Mesothelial cell of epicardium (in vitro differentiated cells): ENCODE results near the gene PLEKHG4. TPM values are rescaled to one million over a fixed set of nuclear protein-coding genes. Genes with fewer than 3 reads are reported as not detected.

ENCODE experiments used
- DNase-seq, 2 experiments: peaks; one replicate each; pipeline ENCODE4 v3.0.0; 2021; ENCODE audit warnings: low spot score in 2 of 2; ENCODE audit not compliant: unreplicated experiment in 2 of 2
- H3K27ac Mint-ChIP-seq: 2 replicates; pipeline ENCODE4 v1.8.0; 2021; ENCODE audit warnings: mixed read lengths
- H3K27me3 Mint-ChIP-seq: 2 replicates; pipeline ENCODE4 v1.8.0; 2021; ENCODE audit warnings: low read depth, mixed read lengths
- H3K36me3 Mint-ChIP-seq: 2 replicates; pipeline ENCODE4 v1.8.0; 2021; ENCODE audit warnings: mixed read lengths
- H3K4me1 Mint-ChIP-seq: 2 replicates; pipeline ENCODE4 v1.8.0; 2021; ENCODE audit warnings: mixed read lengths
- H3K4me3 Mint-ChIP-seq: 2 replicates; pipeline ENCODE4 v1.8.0; 2021; ENCODE audit warnings: mild to moderate bottlenecking, moderate library complexity, mixed read lengths
- H3K9me3 Mint-ChIP-seq: 2 replicates; pipeline ENCODE4 v1.8.0; 2021; ENCODE audit warnings: mixed read lengths
- total RNA-seq: library from RNA; stranded (reverse); gene quantifications from 3 replicates; pipeline ENCODE4 v1.2.1, GENCODE V29; 2021
- TF ChIP-seq, protein P1 (sequence below): fragments of 200-600 bp; sonication (generic); IDR thresholded peaks from one replicate; pipeline ENCODE4 v1.5.0; 2021; ENCODE audit warnings: antibody characterized with exemption; ENCODE audit not compliant: unreplicated experiment

The PLEKHG4 gene
- total RNA-seq, 1 donor from 2014 or later: 15.4 TPM

DNA sequence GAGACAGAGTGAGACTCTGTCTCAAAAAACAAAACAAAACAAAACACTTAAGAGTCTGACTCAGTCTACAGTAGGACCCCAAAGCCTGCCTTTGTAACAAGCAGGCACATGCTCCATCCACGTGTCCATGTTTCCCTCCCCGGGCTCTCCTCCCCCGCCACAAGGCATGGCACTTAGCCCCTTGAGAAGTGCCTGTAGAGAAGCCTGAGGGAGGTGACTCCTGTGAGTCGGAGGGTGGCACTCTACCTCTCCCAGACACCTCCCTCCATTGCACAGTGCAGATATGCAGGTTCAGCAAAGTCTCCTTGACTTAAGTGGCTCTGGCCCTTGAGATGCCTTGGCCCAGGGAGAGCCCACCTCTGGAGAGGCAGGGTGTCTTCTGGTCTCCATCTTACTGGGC is 38.8 kb upstream of the PLEKHG4 start:
- no peaks in the 10 kb centered on the region for H3K9me3 Mint-ChIP-seq
- no peak for DNase-seq
- H3K27ac Mint-ChIP-seq: no peak overlapping the region
- peaks cover 8% of the 10 kb centered on the region for H3K4me1 Mint-ChIP-seq
- TF ChIP-seq, protein P1, sequence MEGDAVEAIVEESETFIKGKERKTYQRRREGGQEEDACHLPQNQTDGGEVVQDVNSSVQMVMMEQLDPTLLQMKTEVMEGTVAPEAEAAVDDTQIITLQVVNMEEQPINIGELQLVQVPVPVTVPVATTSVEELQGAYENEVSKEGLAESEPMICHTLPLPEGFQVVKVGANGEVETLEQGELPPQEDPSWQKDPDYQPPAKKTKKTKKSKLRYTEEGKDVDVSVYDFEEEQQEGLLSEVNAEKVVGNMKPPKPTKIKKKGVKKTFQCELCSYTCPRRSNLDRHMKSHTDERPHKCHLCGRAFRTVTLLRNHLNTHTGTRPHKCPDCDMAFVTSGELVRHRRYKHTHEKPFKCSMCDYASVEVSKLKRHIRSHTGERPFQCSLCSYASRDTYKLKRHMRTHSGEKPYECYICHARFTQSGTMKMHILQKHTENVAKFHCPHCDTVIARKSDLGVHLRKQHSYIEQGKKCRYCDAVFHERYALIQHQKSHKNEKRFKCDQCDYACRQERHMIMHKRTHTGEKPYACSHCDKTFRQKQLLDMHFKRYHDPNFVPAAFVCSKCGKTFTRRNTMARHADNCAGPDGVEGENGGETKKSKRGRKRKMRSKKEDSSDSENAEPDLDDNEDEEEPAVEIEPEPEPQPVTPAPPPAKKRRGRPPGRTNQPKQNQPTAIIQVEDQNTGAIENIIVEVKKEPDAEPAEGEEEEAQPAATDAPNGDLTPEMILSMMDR: no peak
- H3K4me3 Mint-ChIP-seq: no peak overlapping the region
- H3K36me3 Mint-ChIP-seq: peaks cover 14% of the 10 kb centered on the region
- no peaks in the 10 kb centered on the region for H3K27me3 Mint-ChIP-seq

DNA sequence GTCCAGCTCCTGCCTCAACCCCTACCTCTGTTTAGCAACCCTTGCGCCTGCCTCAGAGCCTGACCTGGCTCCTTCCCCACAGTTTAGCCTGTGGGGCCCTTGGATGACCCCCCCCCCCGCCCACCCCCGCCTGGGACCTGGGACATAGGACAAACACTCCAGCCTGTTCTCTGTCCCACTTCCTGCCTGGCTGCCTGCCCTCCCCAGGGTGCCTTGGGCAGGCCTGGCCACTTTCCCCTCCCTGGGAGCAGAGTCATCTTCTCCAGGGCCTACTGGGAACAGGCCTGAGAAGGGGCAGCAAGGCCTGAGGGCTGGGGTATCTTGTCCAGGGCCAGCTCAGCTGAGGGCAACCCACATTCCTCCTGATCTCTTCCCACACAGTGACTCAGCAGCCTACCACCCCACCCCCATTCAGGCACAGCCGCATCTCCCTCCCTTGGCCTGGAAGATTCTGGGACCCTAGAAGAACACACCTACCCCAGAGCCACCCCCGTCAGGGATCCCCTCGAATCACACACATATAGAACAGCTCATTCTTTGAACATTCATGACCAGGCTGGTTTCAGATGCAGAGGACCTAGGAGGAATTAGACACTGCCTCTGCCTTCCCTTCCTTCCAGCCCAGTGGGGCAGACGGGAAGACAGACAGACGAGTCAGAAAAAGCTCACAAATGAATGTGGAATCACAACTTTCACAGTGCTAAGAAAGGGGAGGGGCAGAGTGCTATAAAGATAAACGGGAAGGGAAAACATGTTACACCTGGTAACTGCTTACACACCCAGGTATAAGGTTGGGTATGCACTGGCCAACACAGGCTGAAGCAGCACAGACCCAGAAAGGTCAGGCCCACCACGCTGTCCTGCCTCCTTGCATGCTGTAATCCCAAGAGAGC is 38.1 kb upstream of the PLEKHG4 start:
- H3K9me3 Mint-ChIP-seq: no peaks in the 10 kb centered on the region
- H3K36me3 Mint-ChIP-seq: peaks cover 9% of the 10 kb centered on the region
- peaks cover 8% of the 10 kb centered on the region for H3K4me1 Mint-ChIP-seq
- H3K4me3 Mint-ChIP-seq: no peak overlapping the region
- DNase-seq: no peak
- H3K27ac Mint-ChIP-seq: peak overlapping the region; percentile 85
- no peaks in the 10 kb centered on the region for H3K27me3 Mint-ChIP-seq
- TF ChIP-seq, protein P1: no peak

DNA sequence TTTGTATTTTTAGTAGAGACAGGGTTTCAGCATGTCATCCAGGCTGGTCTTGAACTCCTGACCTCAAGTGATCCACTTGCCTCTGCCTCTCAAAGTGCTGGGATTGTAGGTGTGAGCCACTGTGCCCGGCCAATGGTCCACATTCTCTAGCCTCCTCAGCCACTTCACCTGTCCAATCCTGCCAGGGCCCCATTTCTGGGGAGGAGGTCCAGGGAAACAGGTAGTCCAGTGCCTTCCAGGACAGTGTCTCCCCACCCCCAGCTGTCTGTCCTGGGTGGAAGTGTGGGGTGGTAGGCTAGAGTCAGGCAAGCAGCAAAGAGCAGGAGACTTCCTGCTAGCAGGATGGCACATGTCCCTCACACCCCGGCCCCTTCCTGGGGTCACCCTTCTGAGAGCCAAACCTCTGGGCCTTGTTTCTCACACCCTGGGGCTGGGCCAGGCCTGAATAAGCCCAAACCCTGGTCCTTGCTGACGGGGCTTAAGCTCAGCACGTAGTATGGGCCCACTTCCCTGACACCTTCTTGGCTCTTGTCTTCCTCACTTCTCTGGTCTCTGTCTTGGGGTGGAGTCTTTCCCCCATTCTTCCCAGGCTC is 37.1 kb upstream of the PLEKHG4 start:
- Mint-ChIP-seq H3K4me1 (peaks cover 8% of the 10 kb centered on the region), H3K36me3 (peaks cover 3% of the 10 kb centered on the region), H3K27ac (no peak overlapping the region), H3K9me3 (no peaks in the 10 kb centered on the region), H3K27me3 (no peaks in the 10 kb centered on the region), H3K4me3 (no peak overlapping the region)
- TF ChIP-seq, protein P1: no peak
- no peak for DNase-seq

DNA sequence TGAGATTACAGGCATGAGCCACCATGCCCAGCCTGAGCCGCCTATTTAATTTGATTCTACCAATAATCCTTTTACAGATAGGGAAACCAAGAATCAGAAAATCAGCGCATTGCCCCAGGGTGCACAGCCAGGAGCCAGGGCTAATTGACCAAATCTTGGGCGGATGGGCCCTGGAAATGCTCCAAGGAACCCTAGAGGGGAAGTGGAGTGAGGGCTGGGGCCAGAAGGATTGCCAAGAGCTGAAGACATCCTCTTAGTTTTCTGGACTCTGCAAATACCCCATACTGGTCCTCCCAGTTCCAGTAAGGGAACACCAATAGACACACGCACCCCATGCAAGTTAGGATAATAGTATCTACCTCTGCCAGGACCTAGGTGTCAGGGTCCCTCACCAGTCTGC is 35.9 kb upstream of the PLEKHG4 start:
- Mint-ChIP-seq H3K36me3 (no peaks in the 10 kb centered on the region), H3K4me3 (no peak overlapping the region), H3K4me1 (peaks cover 18% of the 10 kb centered on the region), H3K9me3 (no peaks in the 10 kb centered on the region), H3K27ac (no peak overlapping the region), H3K27me3 (peaks cover 10% of the 10 kb centered on the region)
- TF ChIP-seq, protein P1: no peak
- DNase-seq: no peak

DNA sequence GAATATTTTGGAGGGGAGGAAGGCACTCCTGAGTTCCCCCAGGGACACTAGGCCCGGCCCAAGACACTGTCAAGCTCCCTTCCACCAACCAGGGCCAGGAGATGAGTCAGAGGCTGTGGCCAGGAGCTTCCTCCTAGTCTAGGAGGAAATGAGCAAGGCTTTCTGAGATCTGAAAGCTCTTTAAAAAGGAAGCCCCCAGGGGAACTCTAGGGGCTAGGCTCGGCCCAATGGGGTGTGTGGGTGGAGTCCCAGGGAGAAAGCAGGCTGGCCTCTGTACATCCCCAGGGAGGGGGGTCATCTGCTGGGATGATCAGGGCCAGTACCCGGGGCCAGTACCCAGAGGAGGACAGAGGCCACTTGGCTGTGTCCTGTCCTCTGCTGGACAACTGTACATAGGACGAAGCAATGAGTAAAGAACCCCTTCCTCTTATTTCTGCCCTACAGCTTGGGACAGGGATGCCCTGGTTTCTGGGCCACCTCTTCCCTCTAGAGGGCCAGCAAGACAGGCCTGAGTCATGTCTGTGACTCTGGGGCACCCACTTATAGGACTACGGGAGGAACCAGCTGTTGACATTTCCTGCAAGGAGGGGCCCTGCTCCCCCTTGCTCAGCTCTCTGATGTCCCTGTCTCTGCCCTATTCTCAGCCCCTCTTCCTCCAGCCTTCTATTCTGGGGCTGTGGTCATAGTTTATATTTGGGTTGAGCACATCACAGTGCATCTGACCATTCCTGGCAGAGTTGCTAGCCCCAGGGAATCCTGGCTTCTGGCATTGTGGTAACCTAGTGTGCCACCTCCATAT is 34.7 kb upstream of the PLEKHG4 start:
- TF ChIP-seq, protein P1: no peak
- Mint-ChIP-seq H3K27ac (peak overlapping the region; percentile 39), H3K36me3 (no peaks in the 10 kb centered on the region), H3K4me1 (peaks cover 26% of the 10 kb centered on the region), H3K9me3 (no peaks in the 10 kb centered on the region), H3K27me3 (peaks cover 19% of the 10 kb centered on the region), H3K4me3 (peak overlapping the region; percentile 83)
- no peak for DNase-seq
